Vagina (tissue), 2 donors: Measurements from ENCODE around the gene GSTM4.

Source experiments
- POLR2AphosphoS5 ChIP-seq, 2 donors: sonication (generic); formaldehyde crosslinking; IDR thresholded peaks; one replicate each; pipeline ENCODE4 v1.9.0; 2017; ENCODE audit warnings: antibody characterized with exemption in 2 of 2, mild to moderate bottlenecking in 2 of 2, low read depth in 1 of 2; ENCODE audit not compliant: insufficient read depth in 1 of 2
- TF ChIP-seq, protein P1 (sequence below), 3 experiments: fragments of 450-650 bp in 2 of 3; fragments of 200-600 bp in 1 of 3; sonication (generic) in 1 of 3; IDR thresholded peaks; one replicate each; pipeline ENCODE4 v1.5.1; 2017 to 2019; ENCODE audit warnings: antibody characterized with exemption in 3 of 3, mild to moderate bottlenecking in 2 of 3, moderate library complexity in 2 of 3

DNA sequence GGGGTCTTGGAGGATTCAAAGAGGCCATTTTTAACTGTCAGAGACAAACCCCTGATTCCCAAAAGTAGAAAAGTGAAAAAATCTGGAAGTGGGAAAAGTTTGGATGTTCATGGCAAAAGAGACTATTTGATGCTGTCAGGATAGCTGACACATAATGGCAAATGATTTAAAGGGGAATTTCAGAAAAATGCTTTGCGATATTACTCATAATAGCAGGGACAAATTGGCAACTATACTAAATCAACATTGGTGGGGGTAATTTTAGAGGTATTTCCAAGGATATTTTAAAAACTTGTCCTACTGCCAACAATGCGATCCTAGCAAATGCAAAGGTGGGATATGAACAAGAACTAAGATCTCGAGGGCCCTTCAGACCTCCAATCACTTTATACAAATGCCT lies 5.3 kb upstream of the GSTM4 start:
- TF ChIP-seq, protein P1, sequence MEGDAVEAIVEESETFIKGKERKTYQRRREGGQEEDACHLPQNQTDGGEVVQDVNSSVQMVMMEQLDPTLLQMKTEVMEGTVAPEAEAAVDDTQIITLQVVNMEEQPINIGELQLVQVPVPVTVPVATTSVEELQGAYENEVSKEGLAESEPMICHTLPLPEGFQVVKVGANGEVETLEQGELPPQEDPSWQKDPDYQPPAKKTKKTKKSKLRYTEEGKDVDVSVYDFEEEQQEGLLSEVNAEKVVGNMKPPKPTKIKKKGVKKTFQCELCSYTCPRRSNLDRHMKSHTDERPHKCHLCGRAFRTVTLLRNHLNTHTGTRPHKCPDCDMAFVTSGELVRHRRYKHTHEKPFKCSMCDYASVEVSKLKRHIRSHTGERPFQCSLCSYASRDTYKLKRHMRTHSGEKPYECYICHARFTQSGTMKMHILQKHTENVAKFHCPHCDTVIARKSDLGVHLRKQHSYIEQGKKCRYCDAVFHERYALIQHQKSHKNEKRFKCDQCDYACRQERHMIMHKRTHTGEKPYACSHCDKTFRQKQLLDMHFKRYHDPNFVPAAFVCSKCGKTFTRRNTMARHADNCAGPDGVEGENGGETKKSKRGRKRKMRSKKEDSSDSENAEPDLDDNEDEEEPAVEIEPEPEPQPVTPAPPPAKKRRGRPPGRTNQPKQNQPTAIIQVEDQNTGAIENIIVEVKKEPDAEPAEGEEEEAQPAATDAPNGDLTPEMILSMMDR (IDR thresholded peaks at IDR 0.05) = no peak
- no peak for TF ChIP-seq POLR2AphosphoS5 (IDR thresholded peaks at IDR 0.05; ENCODE audit: insufficient read depth in 1 of 2, low read depth in 1 of 2)
